Parathyroid adenoma (tissue), 2 donors: Measurements from ENCODE around the gene PIP4K2B.

ENCODE experiments used
- H2AFZ ChIP-seq: fragments of 300-600 bp; sonication (generic); one replicate; pipeline ENCODE4 v1.7.0; 2017; ENCODE audit warnings: antibody characterized with exemption, mild to moderate bottlenecking
- H3K27ac ChIP-seq: fragments of 300-600 bp; sonication (generic); one replicate; pipeline ENCODE4 v1.7.0; 2017
- H3K27me3 ChIP-seq: fragments of 300-600 bp; sonication (generic); one replicate; pipeline ENCODE4 v1.7.0; 2017; ENCODE audit warnings: low read length; ENCODE audit not compliant: control insufficient read depth, insufficient read depth
- H3K36me3 ChIP-seq: fragments of 300-600 bp; sonication (generic); one replicate; pipeline ENCODE4 v1.7.0; 2017; ENCODE audit warnings: low read length; ENCODE audit not compliant: control insufficient read depth, insufficient read depth
- H3K4me1 ChIP-seq: fragments of 300-600 bp; sonication (generic); one replicate; pipeline ENCODE4 v1.7.0; 2017; ENCODE audit warnings: control low read depth
- H3K4me2 ChIP-seq: fragments of 300-600 bp; sonication (generic); one replicate; pipeline ENCODE4 v1.7.0; 2017; ENCODE audit warnings: low read length
- H3K4me3 ChIP-seq: fragments of 300-600 bp; sonication (generic); one replicate; pipeline ENCODE4 v1.7.0; 2017; ENCODE audit warnings: low read depth, low read length
- H3K79me2 ChIP-seq: fragments of 300-600 bp; sonication (generic); one replicate; pipeline ENCODE4 v1.7.0; 2017; ENCODE audit warnings: control low read depth
- H3K9ac ChIP-seq: fragments of 300-600 bp; sonication (generic); one replicate; pipeline ENCODE4 v1.7.0; 2017; ENCODE audit warnings: mild to moderate bottlenecking
- H3K9me3 ChIP-seq: fragments of 300-600 bp; sonication (generic); one replicate; pipeline ENCODE4 v1.7.0; 2017; ENCODE audit warnings: low read length; ENCODE audit not compliant: control insufficient read depth
- CTCF ChIP-seq: fragments of 300-600 bp; sonication (generic); IDR thresholded peaks from one replicate; pipeline ENCODE4 v1.7.0; 2017; ENCODE audit warnings: antibody characterized with exemption, mild to moderate bottlenecking
- donor health status: primary hyperparathyroidism.

Gene PIP4K2B

DNA sequence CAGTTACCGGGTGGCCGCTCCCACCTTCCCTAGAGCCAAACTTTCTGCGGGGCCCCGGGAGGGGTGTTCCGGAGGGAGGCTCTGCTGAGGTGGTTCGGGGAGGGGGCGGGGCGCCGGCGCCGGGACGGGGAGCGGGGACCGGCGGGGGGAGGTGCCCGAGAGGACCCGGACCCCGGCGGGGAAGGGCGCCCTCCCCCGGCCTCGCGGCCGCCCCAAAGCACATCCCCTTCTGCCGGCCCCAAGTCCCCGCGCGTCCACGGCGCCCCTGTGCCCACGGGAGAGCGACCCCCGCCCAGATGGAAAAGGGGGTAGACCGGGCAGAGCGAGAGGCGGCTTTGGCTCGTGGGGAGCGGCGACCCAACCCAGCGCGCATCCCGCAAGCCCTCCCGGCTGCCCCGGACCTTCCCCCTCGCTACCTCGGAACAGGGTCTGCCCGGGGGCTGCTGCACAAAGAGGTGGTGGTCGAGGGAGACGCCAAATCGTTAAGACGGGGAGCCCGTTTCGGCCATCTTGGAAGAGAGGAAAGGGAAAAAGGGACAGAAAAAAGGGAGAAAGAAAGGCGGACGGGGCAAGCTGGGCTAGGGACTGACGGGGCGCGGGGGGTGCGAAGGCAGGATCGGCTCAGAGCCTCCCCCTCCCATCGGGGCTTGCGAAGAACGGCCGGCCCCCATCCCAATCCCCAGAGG, 51.8 kb downstream of the PIP4K2B start:
- Histone ChIP-seq H3K9me3 (no peaks in the 10 kb centered on the region), H3K4me2 (peak overlapping the region; percentile 79), H3K27ac (peak overlapping the region; percentile 78), H3K9ac (peak overlapping the region; percentile 88), H3K36me3 (no peaks in the 10 kb centered on the region), H3K79me2 (peaks cover 11% of the 10 kb centered on the region), H2AFZ (peak overlapping the region; percentile 83), H3K4me1 (peaks cover 35% of the 10 kb centered on the region), H3K27me3 (no peaks in the 10 kb centered on the region), H3K4me3 (peak overlapping the region; percentile 75)
- no peak for TF ChIP-seq CTCF

GRCh38 chr17:38746849-38747462, 52.4 kb downstream of the PIP4K2B start:
- Histone ChIP-seq H3K4me3 (peak overlapping the region; percentile 75), H3K79me2 (peaks cover 10% of the 10 kb centered on the region), H3K27ac (peak overlapping the region; percentile 78), H3K4me2 (peak overlapping the region; percentile 79), H3K9ac (no peak overlapping the region), H3K36me3 (no peaks in the 10 kb centered on the region), H2AFZ (peak overlapping the region; percentile 83), H3K4me1 (peaks cover 38% of the 10 kb centered on the region), H3K27me3 (no peaks in the 10 kb centered on the region), H3K9me3 (no peaks in the 10 kb centered on the region)
- TF ChIP-seq CTCF: no peak

DNA sequence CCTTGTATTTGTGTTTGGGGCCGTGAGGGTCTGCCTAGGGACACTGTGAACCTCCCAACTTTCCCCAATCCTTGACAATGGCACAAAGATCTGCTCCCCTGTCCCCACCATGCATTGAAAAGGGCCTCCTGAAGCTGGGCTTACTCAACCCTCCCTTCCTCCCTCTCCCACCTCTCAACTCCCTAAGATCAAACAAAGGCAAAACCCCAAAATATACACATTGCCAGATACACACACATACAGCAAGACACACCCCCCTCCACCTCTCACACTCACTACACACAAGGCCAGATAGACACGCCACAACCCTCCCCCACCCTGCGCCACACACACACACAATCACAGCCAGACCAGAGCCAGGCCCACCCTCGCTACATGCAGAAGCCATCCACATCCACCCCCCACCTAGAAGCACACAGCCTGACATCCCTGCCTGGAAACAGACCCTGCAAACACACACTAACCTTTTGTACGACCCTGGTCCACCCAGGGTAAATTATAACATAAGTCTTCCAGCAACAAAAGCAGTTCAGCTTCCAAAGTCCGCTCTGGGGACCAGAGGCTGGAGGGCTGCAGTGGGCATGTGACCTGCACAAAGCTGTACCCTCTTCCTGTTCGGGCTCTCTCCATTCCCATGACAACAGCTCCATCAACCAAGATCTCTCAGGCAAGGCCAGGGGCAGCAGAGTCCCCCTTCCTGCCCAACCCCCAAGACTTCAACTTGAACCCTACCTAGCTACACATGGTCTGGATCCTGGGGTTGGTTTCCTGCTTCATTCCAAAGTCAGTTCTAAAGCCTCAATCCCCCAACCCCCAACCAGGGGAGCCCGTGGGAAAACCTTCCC, 53.1 kb downstream of the PIP4K2B start:
- Histone ChIP-seq H3K4me2 (peak overlapping the region; percentile 79), H3K36me3 (no peaks in the 10 kb centered on the region), H3K27ac (peak overlapping the region; percentile 78), H3K27me3 (no peaks in the 10 kb centered on the region), H3K9ac (no peak overlapping the region), H3K9me3 (no peaks in the 10 kb centered on the region), H3K79me2 (peaks cover 10% of the 10 kb centered on the region), H3K4me1 (peaks cover 34% of the 10 kb centered on the region), H3K4me3 (peak overlapping the region; percentile 75), H2AFZ (no peak overlapping the region)
- TF ChIP-seq CTCF: no peak

DNA sequence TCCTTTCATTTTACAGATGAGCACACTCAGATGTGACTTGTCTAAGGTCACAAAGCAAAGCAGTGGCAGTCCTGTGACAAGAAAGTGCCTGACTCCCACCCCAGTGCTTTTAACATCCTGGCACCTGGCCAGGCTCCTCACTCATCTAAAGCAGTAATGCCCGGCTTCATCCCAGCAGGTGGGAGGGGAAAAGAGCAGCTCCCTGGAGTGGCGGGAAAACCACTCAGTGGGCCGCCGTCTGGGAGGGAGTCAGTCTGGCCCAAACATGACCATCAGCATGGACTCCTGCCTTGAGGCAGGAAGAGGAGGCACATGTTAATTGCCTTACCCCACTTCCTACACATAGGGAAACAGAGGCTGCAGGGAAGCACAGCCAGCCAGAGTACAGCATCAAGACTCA, 53.8 kb downstream of the PIP4K2B start:
- TF ChIP-seq CTCF: no peak
- H3K79me2 ChIP-seq: peaks cover 10% of the 10 kb centered on the region
- no peaks in the 10 kb centered on the region for H3K36me3 ChIP-seq
- no peak overlapping the region for H3K4me2 ChIP-seq
- no peaks in the 10 kb centered on the region for H3K9me3 ChIP-seq
- H3K4me1 ChIP-seq: peaks cover 28% of the 10 kb centered on the region
- no peaks in the 10 kb centered on the region for H3K27me3 ChIP-seq
- H3K4me3 ChIP-seq: no peak overlapping the region
- H3K9ac ChIP-seq: no peak overlapping the region
- no peak overlapping the region for H3K27ac ChIP-seq
- H2AFZ ChIP-seq: no peak overlapping the region
